Peyer's patch (tissue), 4 donors: Measurements from ENCODE around the gene ETV6.

Experiments
- POLR2A ChIP-seq, 2 donors: fragments of 450-650 bp; IDR thresholded peaks; one replicate each; pipeline ENCODE4 v1.5.1; 2017; ENCODE audit warnings: antibody characterized with exemption in 2 of 2, mild to moderate bottlenecking in 2 of 2, moderate library complexity in 2 of 2
- TF ChIP-seq, protein P1 (sequence below), 6 experiments: fragments of 450-650 bp in 4 of 6; fragments of 200-600 bp in 2 of 6; sonication (generic) in 1 of 6; IDR thresholded peaks; one replicate each; pipeline ENCODE4 v1.5.1; 2017 to 2019; ENCODE audit warnings: antibody characterized with exemption in 6 of 6, mild to moderate bottlenecking in 3 of 6, moderate library complexity in 1 of 6

DNA sequence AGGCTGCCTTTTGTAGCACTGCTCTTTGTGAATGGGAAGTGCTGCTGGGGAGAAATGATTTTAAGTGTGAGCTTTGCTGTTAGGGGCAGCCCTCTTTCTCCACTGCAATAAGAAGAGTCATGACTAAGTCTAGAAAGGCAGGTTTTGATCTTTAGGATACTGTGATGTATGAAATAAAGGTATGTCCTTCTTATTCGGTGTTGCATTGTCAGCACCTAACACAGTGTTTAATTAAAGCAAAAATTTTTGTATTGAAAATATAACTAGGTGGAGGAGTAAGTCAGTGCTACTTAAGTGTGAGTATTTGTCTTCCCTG is 81.5 kb downstream of the ETV6 start:
- TF ChIP-seq, protein P1, sequence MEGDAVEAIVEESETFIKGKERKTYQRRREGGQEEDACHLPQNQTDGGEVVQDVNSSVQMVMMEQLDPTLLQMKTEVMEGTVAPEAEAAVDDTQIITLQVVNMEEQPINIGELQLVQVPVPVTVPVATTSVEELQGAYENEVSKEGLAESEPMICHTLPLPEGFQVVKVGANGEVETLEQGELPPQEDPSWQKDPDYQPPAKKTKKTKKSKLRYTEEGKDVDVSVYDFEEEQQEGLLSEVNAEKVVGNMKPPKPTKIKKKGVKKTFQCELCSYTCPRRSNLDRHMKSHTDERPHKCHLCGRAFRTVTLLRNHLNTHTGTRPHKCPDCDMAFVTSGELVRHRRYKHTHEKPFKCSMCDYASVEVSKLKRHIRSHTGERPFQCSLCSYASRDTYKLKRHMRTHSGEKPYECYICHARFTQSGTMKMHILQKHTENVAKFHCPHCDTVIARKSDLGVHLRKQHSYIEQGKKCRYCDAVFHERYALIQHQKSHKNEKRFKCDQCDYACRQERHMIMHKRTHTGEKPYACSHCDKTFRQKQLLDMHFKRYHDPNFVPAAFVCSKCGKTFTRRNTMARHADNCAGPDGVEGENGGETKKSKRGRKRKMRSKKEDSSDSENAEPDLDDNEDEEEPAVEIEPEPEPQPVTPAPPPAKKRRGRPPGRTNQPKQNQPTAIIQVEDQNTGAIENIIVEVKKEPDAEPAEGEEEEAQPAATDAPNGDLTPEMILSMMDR (IDR thresholded peaks at IDR 0.05): no peak
- TF ChIP-seq POLR2A (IDR thresholded peaks at IDR 0.05): no peak
